ENCODE results near the gene ACOT12. TPM values are rescaled to one million over a fixed set of nuclear protein-coding genes. Genes with fewer than 3 reads are reported as not detected.

Gene ACOT12
- total RNA-seq, 4 donors from 2014 or later = 3.7 to 6.5 TPM; not detected in 2

- no peak for DNase-seq
- no peak for TF ChIP-seq CTCF (IDR thresholded peaks at IDR 0.05)
- no peak for TF ChIP-seq POLR2A (IDR thresholded peaks at IDR 0.05)
- H3K4me3 ChIP-seq = no peak overlapping the region
- peaks cover 0 to 49% (median 0%) of the 10 kb centered on the region in 3 donors for H3K36me3 ChIP-seq
- no peaks in the 10 kb centered on the region for H3K4me1 ChIP-seq
- no peak overlapping the region for H3K27ac ChIP-seq
- no peaks in the 10 kb centered on the region for H3K9me3 ChIP-seq
- no peaks in the 10 kb centered on the region for H3K27me3 ChIP-seq
Observed at GRCh38 chr5:81313686-81314085, 80.2 kb downstream of the ACOT12 start.

GRCh38 chr5:81313278-81313677, 80.7 kb downstream of the ACOT12 start:
- DNase-seq = no peak
- no peak overlapping the region for H3K27ac ChIP-seq
- peaks cover 0 to 49% (median 0%) of the 10 kb centered on the region in 3 donors for H3K36me3 ChIP-seq
- no peaks in the 10 kb centered on the region for H3K4me1 ChIP-seq
- H3K9me3 ChIP-seq = no peaks in the 10 kb centered on the region
- TF ChIP-seq POLR2A (IDR thresholded peaks at IDR 0.05) (no peak), CTCF (IDR thresholded peaks at IDR 0.05) (no peak)
- H3K27me3 ChIP-seq = no peaks in the 10 kb centered on the region
- no peak overlapping the region for H3K4me3 ChIP-seq

- H3K36me3 ChIP-seq = peaks cover 0 to 49% (median 0%) of the 10 kb centered on the region in 3 donors
- H3K27me3 ChIP-seq = no peaks in the 10 kb centered on the region
- H3K4me1 ChIP-seq = no peaks in the 10 kb centered on the region
- no peak for DNase-seq
- H3K4me3 ChIP-seq = no peak overlapping the region
- no peaks in the 10 kb centered on the region for H3K9me3 ChIP-seq
- no peak overlapping the region for H3K27ac ChIP-seq
- TF ChIP-seq POLR2A (IDR thresholded peaks at IDR 0.05) = no peak
- no peak for TF ChIP-seq CTCF (IDR thresholded peaks at IDR 0.05)
Observed at GRCh38 chr5:81310402-81311063, 83.4 kb downstream of the ACOT12 start.

- no peak for DNase-seq
- TF ChIP-seq POLR2A (IDR thresholded peaks at IDR 0.05) (no peak), CTCF (IDR thresholded peaks at IDR 0.05) (no peak)
- H3K27me3 ChIP-seq = no peaks in the 10 kb centered on the region
- H3K9me3 ChIP-seq = no peaks in the 10 kb centered on the region
- H3K4me3 ChIP-seq = no peak overlapping the region
- H3K27ac ChIP-seq = no peak overlapping the region
- peaks cover 0 to 44% (median 0%) of the 10 kb centered on the region in 3 donors for H3K36me3 ChIP-seq
- no peaks in the 10 kb centered on the region for H3K4me1 ChIP-seq
Observed at GRCh38 chr5:81308836-81309235, 85.1 kb downstream of the ACOT12 start.

GRCh38 chr5:81305785-81306184, 88.1 kb downstream of the ACOT12 start:
- TF ChIP-seq CTCF (IDR thresholded peaks at IDR 0.05) = no peak

More at GRCh38 chr5:81305785-81306184, 88.1 kb downstream of the ACOT12 start:
- Histone ChIP-seq H3K4me3 (no peak overlapping the region), H3K27ac (no peak overlapping the region), H3K36me3 (peaks cover 0 to 14% (median 0%) of the 10 kb centered on the region in 3 donors), H3K9me3 (no peaks in the 10 kb centered on the region), H3K4me1 (peaks cover 0 to 10% (median 0%) of the 10 kb centered on the region in 4 donors), H3K27me3 (no peaks in the 10 kb centered on the region)
- no peak for DNase-seq

Measured in Peyer's patch (tissue), 4 donors.